Stimulated activated CD4-positive, alpha-beta T cell treated with anti-CD3 and anti-CD28 coated beads, TNF-alpha, amount 100 ng/mL, for 4 hours (primary cell): Measurements from ENCODE around the gene OR52K1.
"Not testable (repeated sequence)": the region's sequence is repeated elsewhere in the genome, so short reads cannot be mapped to it uniquely, and the experiment has no call there.

Source experiments
- DNase-seq, 3 experiments: peaks; one replicate each; pipeline ENCODE4 v3.0.0-alpha.2; 2020; ENCODE audit warnings: low read depth in 3 of 3

Gene OR52K1

DNA sequence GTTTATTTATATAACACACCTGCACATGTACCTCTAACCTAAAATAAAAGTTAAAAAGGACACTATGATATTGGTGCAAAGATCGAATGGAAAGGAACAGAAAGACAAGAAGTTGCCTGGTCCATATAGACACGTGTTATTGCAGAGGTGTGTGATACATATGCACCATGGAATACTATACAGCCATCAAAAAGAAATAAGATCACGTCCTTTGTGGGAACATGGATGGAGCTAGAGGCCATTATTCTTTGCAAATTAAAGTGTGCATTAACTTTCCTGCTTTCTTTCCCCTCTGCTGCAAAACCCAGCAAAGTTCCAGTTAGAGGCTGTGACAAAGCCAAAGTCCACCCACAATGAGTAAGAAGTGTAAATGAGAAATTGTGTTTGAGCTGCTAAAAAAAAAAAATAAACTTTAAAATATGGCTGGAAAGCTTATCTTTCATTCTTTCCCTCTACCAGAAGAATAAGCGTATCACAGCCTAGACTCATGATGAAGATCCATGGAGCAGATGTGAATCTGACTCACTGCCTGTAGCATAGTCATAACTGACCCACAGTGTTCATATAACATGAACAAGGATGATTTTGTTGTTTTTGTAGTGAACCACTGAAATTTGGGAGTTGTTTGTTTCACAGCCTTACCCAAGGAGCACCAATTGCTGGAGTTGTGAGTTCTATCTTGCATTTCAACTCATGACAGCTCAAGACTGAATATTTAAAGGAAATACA, 9.6 kb downstream of the OR52K1 start:
- DNase-seq = no peak

DNA sequence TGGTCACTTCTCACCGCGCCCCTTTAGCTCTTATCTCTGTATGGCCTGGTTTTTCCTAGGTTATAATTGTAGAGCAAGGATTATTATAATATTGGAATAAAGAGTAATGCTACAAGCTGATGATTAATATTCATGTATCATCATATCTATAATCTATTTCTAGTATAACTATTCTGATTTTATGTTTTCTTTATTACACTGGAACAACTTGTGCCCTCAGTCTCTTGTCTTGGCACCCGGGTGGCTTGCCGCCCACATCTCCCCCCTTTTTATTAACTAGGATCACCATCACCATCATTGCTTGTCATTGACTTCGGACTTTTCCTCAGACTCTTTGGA, 11.0 kb downstream of the OR52K1 start:
- no peak for DNase-seq

GRCh38 chr11:4495487-4495886, 13.0 kb downstream of the OR52K1 start:
- DNase-seq = no peak

- DNase-seq = no peak
Observed at GRCh38 chr11:4495986-4496385, 13.5 kb downstream of the OR52K1 start.

DNA sequence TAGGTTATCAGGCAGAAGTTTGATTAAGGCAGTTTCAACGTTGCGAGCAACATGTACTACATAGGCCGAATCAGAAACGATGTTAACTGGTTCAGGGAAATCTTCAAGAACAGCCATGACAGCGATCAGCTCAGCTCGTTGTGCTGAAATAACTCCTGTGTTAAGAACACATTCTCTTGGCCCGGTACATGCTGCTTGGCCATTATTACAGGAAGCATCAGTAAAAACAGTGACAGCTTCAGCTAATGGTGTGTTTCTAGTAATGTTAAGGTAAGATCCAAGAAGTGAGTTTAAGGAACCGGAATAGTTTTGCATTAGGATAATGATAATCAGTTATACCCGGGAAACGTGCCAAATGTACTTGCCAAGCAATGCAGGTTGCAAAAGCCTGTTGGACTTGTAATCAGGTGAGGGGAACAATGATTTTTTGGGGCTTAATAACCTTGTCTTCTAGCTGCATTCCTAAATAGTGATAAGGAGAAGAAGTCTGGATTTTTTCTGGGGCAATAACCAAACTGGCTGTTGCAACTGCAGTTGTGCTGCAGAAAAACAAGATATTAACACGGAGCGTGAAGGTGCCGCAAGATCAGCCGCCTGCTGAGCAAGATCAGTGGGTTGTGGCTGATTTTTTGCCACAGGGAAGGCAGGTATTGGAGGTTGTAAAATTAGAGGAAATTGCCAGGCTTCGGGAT, 14.3 kb downstream of the OR52K1 start:
- no peak for DNase-seq

DNA sequence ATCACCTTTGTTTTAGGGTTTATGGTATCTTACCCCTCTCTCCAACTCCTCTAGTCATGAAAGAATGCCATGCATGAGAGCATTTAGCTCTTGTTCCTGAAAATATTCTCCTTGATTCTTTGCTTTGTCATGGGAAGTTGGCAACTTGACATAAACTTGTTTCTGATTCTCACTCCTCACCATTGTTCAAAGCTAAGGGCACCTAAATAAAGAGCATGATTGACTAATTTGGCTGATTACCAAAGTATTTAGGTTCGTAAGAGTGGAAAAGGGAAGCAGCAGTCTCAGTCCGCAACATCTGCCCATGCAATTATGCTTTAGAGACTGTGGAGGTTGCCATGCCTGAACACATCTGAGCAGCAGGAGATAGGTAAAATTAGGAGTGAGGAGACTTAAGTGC, 26.4 kb downstream of the OR52K1 start:
- DNase-seq = no peak

GRCh38 chr11:4511282-4512245, 29.1 kb downstream of the OR52K1 start:
- no peak for DNase-seq

GRCh38 chr11:4514196-4514595, 31.8 kb downstream of the OR52K1 start:
- no peak for DNase-seq

DNA sequence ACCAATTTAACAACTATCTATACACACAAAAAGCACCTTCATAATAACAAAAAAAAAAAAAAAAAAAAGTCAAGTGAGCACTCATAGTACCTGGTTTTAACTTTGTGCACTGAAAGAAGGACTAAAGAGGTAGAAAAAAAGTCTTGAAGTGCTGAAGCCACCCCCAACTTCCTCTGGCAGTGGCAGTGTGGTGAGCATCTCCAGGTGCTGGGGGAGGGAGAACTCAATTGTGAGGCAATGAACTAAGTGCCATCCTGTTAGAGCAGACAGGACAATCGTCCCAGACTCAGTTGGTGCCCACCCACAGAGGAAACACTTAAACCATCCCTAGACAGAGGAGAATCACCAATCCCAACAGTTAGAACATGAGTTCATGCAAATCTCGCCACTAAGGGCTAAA, 39.9 kb downstream of the OR52K1 start:
- no peak for DNase-seq

GRCh38 chr11:4522752-4523151, 40.3 kb downstream of the OR52K1 start:
- DNase-seq = no peak

- DNase-seq = no peak
Observed at GRCh38 chr11:4523666-4524065, 41.2 kb downstream of the OR52K1 start.

DNA sequence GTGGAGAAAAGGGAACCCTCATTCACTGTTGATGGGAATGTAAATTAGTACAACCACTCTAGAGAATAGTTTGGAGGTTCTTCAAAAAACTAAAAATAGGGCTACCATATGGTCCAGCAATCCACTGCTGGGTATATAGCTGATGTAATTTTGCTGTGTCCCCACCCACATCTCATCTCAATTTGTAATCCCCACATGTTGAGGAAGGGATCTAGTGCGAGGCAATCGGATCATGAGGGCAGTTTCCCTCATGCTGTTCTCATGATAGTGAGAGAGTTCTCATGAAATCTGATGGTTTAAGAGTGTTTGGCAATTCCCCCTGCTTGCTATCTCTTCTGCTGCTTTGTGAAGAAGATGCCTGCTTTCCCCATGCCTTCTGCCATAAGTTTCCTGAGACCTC, 45.5 kb downstream of the OR52K1 start:
- no peak for DNase-seq

- DNase-seq = not testable (repeated sequence)
Observed at GRCh38 chr11:4531686-4532085, 49.2 kb downstream of the OR52K1 start.

GRCh38 chr11:4539603-4540219, 57.3 kb downstream of the OR52K1 start:
- peak; percentile 10 to 12 (median 10) for DNase-seq

- DNase-seq = no peak
Observed at GRCh38 chr11:4541071-4541470, 58.6 kb downstream of the OR52K1 start.
